CD4-positive, CD25-positive, alpha-beta regulatory T cell (primary cell): ENCODE results near the gene GNG7. TPM values are rescaled to one million over a fixed set of nuclear protein-coding genes. Genes with fewer than 3 reads are reported as not detected.

Source experiments
- ATAC-seq, 2 donors: fragments of 150-1000 bp; cut with Tn5 transposase; one replicate each; pipeline ENCODE4 v1.10.0; 2021; ENCODE audit warnings: low read depth in 2 of 2, moderate number of reproducible peaks in 2 of 2, moderate library complexity in 1 of 2
- DNase-seq, 3 donors: peaks; one replicate each; pipeline versions ENCODE4 v3.0.0 to v3.0.0-alpha.2; 2012 to 2022; ENCODE audit warnings: mixed read lengths in 1 of 3
- H3K27ac ChIP-seq: one replicate; pipeline ENCODE4 v1.7.0; 2013; ENCODE audit warnings: mild to moderate bottlenecking, low read length; ENCODE audit not compliant: insufficient read depth, poor library complexity, severe bottlenecking
- H3K27me3 ChIP-seq: one replicate; pipeline ENCODE4 v1.7.0; 2013; ENCODE audit warnings: low read length; ENCODE audit not compliant: control insufficient read depth, insufficient read depth
- H3K36me3 ChIP-seq: one replicate; pipeline ENCODE4 v1.7.0; 2013; ENCODE audit warnings: mild to moderate bottlenecking, low read length, moderate library complexity; ENCODE audit not compliant: control insufficient read depth, insufficient read depth
- H3K4me1 ChIP-seq: 2 replicates; pipeline ENCODE4 v1.7.0; 2013; ENCODE audit warnings: mild to moderate bottlenecking, low read length; ENCODE audit not compliant: insufficient read depth, control insufficient read depth, poor library complexity, severe bottlenecking
- H3K4me3 ChIP-seq: one replicate; pipeline ENCODE4 v1.7.0; 2013; ENCODE audit warnings: low read depth, mild to moderate bottlenecking, low read length, moderate library complexity
- H3K9me3 ChIP-seq, 2 experiments: 1 replicate in 1 of 2; 2 replicates in 1 of 2; pipeline ENCODE4 v1.7.0; 2013; ENCODE audit warnings: low read length in 2 of 2, mild to moderate bottlenecking in 1 of 2, moderate library complexity in 1 of 2; ENCODE audit not compliant: control insufficient read depth in 2 of 2
- H3K27ac Mint-ChIP-seq, 3 donors: one replicate each; pipeline ENCODE4 v1.8.0; 2020 to 2022; ENCODE audit warnings: mild to moderate bottlenecking in 3 of 3, mixed read lengths in 3 of 3, moderate library complexity in 2 of 3
- H3K27me3 Mint-ChIP-seq: one replicate; pipeline ENCODE4 v1.8.0; 2022; ENCODE audit warnings: mild to moderate bottlenecking, mixed read lengths
- H3K36me3 Mint-ChIP-seq: one replicate; pipeline ENCODE4 v1.8.0; 2020; ENCODE audit warnings: mixed read lengths
- H3K4me1 Mint-ChIP-seq, 4 donors: one replicate each; pipeline ENCODE4 v1.8.0; 2020 to 2022; ENCODE audit warnings: mixed read lengths in 4 of 4, mild to moderate bottlenecking in 1 of 4
- H3K4me3 Mint-ChIP-seq, 4 donors: one replicate each; pipeline ENCODE4 v1.8.0; 2020 to 2022; ENCODE audit warnings: mild to moderate bottlenecking in 4 of 4, mixed read lengths in 4 of 4, moderate library complexity in 3 of 4
- H3K9me3 Mint-ChIP-seq, 7 donors: one replicate each; pipeline ENCODE4 v1.8.0; 2020 to 2022; ENCODE audit warnings: mixed read lengths in 7 of 7, mild to moderate bottlenecking in 3 of 7, moderate library complexity in 2 of 7
- polyA plus RNA-seq, 4 donors: library from polyadenylated mRNA; unstranded; fragments of 300-500 nt; fragmentation: Illumina TruSeq; gene quantifications; one replicate each; pipeline ENCODE4 v1.2.3, GENCODE V29; 2021
- total RNA-seq: library from RNA; stranded (reverse); gene quantifications from one replicate; pipeline ENCODE4 v1.2.3, GENCODE V29; 2022

Gene GNG7
- total and polyA plus RNA-seq, 5 donors from 2014 or later = 0.65 to 1.6 (median 1.2) TPM

DNA sequence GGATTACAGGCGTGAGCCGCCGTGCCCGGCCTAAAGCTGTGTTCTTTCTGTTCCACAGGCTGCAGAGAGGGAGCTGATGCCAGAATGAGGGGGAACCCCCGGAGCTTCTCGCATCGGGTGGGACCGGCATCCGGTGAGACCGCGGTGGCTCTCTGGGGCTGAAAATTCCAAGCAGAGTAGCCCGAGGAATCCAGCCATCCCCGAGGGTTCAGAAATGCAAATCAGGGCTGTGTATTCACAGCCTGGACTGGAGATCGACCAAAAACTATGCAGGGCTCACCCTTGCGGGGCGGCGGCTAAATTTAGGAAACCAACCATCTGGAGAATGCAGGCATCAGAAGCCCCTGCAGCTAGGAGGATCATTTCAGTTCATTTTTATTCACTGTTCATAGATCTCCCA, 99.2 kb downstream of the GNG7 start:
- ATAC-seq (no peak), DNase-seq (no peak)

DNA sequence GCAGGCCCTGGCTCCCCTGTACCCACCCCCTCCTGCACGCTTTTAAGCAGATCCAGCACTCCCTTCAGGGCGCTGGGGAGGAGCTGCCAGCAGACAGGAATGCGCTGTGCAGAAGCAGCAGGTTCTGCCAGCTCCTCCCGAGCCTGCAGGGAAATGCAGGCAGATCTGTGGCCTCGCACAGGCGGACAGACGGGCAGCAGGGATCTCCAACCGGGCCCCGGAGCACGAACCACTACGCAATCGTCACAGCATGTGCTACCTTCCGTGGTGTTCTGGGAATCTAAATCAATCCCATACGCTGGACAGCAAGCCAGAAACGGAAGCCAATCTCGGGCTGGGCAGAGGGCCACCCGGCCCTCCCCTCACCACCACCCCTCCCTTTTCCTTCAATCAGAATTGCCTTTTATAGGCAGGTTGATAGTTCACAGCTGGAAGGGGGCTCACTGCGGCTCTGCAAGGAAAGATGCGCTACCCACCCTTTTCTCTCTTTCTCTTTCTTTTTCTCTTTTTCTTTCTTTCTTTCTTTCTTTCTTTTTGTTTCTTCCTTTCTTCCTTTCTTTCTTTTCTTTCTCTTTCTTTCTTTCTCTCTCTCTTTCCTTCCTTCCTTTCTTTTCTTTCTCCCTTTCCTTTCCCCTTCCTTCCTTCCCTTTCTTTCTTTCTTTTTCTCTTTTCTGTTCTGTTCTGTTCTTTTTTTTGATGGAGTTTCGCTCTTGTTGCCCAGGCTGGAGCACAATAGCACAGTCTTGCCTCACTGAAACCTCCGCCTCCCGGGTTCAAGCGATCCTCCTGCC, 99.9 kb downstream of the GNG7 start:
- Mint-ChIP-seq H3K27ac (no peak overlapping the region), H3K4me3 (no peak overlapping the region), H3K27me3 (peaks cover 10% of the 10 kb centered on the region), H3K4me1 (peaks cover under 1 to 17% (median 8%) of the 10 kb centered on the region in 4 donors), H3K36me3 (no peaks in the 10 kb centered on the region), H3K9me3 (no peaks in the 10 kb centered on the region)
- Histone ChIP-seq H3K36me3 (no peaks in the 10 kb centered on the region), H3K9me3 (no peaks in the 10 kb centered on the region), H3K4me3 (no peak overlapping the region), H3K27me3 (no peaks in the 10 kb centered on the region), H3K4me1 (peaks cover 12% of the 10 kb centered on the region), H3K27ac (no peak overlapping the region)
- ATAC-seq (no peak), DNase-seq (no peak)

More for the DNA sequence above, 99.2 kb downstream of the GNG7 start:
- H3K9me3 ChIP-seq = no peaks in the 10 kb centered on the region
- H3K4me1 ChIP-seq = peaks cover 19% of the 10 kb centered on the region
- Mint-ChIP-seq H3K36me3 (no peaks in the 10 kb centered on the region), H3K4me1 (peaks cover 4 to 25% (median 14%) of the 10 kb centered on the region in 4 donors), H3K9me3 (no peaks in the 10 kb centered on the region), H3K27me3 (peaks cover 15% of the 10 kb centered on the region), H3K4me3 (no peak overlapping the region), H3K27ac (no peak overlapping the region)
- no peak overlapping the region for H3K4me3 ChIP-seq
- no peaks in the 10 kb centered on the region for H3K36me3 ChIP-seq
- no peaks in the 10 kb centered on the region for H3K27me3 ChIP-seq
- H3K27ac ChIP-seq = no peak overlapping the region

DNA sequence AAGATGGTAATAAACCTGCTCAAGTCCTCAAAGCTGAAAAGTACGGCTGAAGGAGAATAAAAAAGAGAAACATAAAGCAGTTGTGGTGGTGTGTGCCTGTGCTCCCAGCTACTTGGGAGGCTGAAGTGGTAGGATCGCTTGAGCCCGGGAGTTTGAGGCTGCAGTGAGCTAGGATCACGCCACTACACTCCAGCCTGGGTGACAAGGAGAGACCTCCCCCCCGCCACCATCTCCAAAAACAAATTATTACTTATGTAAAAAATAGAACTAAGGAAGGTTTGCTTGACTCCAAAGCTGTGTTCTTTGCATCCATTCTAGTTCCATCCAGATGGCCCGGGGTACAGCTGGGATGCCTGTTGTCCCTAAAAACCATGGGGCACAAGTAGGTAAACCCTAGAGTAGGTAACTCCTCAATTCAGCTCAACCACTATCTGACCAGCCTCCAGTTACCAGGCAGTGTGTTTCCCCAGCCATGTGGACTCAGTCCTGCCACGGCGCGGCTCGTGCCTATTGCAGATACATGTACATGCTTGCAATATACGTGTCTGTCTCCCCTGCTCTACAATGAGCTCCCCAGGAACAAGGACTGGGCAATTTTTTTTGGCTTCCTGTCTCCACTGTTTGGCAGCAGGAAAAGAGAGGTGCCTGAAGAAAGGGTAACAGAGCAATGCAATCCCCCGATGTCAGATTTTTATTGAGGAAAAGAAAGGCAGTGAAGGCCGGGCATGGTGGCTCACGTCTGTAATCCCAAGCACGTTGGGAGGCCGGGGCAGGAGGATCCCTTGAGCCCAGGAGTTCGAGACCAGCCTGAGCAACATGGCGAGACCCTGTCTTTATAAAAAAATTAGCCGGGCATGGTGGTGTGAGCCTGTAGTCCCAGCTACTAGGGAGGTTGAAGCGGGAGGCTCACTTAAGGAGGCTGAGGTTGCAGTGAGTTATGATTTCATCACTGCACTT, 101.3 kb downstream of the GNG7 start:
- Histone ChIP-seq H3K27me3 (no peaks in the 10 kb centered on the region), H3K27ac (no peak overlapping the region), H3K4me3 (no peak overlapping the region), H3K4me1 (peaks cover 9% of the 10 kb centered on the region), H3K9me3 (no peaks in the 10 kb centered on the region), H3K36me3 (no peaks in the 10 kb centered on the region)
- Mint-ChIP-seq H3K9me3 (no peaks in the 10 kb centered on the region), H3K36me3 (no peaks in the 10 kb centered on the region), H3K27ac (peak overlapping the region in 1 of 3 donors; percentile 78), H3K27me3 (peaks cover 4% of the 10 kb centered on the region), H3K4me1 (peaks cover 0 to 15% (median 8%) of the 10 kb centered on the region in 4 donors), H3K4me3 (peak overlapping the region in 3 of 4 donors; percentile 24 to 54 (median 28))
- DNase-seq = no peak
- ATAC-seq = no peak

DNA sequence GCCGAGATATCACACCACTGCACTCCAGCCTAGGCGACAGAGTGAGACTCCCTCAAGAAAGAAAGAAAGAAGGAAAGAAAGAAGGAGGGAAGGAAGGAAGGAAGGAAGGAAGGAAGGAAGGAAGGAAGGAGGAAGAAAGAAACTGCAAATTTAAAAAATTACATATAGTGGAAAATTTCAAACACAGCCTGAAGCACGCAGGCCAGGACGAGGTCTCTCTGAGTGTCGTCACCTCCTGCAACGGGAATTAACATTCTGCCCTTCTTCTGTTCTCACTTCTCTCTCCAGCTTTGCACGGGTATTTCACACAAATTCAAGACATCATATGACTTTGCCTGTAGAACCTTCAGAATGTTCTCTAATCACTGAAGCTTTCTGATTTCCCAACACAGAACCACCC, 108.2 kb downstream of the GNG7 start:
- Mint-ChIP-seq H3K27me3 (peaks cover 16% of the 10 kb centered on the region), H3K27ac (no peak overlapping the region), H3K9me3 (peaks cover 0 to 3% (median 0%) of the 10 kb centered on the region in 7 donors), H3K36me3 (no peaks in the 10 kb centered on the region), H3K4me3 (no peak overlapping the region), H3K4me1 (peaks cover 0 to 10% (median 5%) of the 10 kb centered on the region in 4 donors)
- no peaks in the 10 kb centered on the region for H3K9me3 ChIP-seq
- peaks cover 5% of the 10 kb centered on the region for H3K27me3 ChIP-seq
- ATAC-seq (no peak), DNase-seq (no peak)
- peaks cover 8% of the 10 kb centered on the region for H3K4me1 ChIP-seq
- H3K27ac ChIP-seq = no peak overlapping the region
- H3K4me3 ChIP-seq = no peak overlapping the region
- no peaks in the 10 kb centered on the region for H3K36me3 ChIP-seq

DNA sequence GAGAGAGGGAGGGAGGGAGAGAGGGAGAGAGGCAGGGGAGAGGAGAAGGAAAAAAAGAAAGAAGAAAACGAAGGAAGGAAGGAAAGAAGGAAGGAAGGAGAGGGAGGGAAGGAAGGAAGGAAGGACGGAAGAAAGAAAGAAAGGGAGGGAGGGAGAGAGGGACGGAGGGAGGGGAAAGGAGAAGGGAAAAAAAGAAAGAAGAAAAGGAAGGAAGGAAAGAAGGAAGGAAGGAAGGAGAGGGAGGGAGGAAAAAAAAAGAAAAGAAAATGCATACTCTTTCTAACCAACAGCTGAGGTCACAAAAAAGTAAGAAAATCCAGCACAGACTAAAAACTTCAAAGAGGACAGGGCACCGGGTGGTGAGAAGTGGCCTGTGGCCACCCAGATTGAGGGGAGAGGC, 109.7 kb downstream of the GNG7 start:
- H3K27me3 Mint-ChIP-seq = peaks cover 12% of the 10 kb centered on the region
- peaks cover 0 to 3% (median 0%) of the 10 kb centered on the region in 4 donors for H3K4me1 Mint-ChIP-seq
- H3K4me1 ChIP-seq = no peaks in the 10 kb centered on the region
- no peak overlapping the region for H3K4me3 ChIP-seq
- H3K9me3 Mint-ChIP-seq = peaks cover 0 to 3% (median 0%) of the 10 kb centered on the region in 7 donors
- H3K36me3 Mint-ChIP-seq = no peaks in the 10 kb centered on the region
- H3K36me3 ChIP-seq = no peaks in the 10 kb centered on the region
- no peak overlapping the region for H3K27ac Mint-ChIP-seq
- no peaks in the 10 kb centered on the region for H3K9me3 ChIP-seq
- no peak for DNase-seq
- peaks cover 5% of the 10 kb centered on the region for H3K27me3 ChIP-seq
- H3K27ac ChIP-seq = no peak overlapping the region
- H3K4me3 Mint-ChIP-seq = no peak overlapping the region
- no peak for ATAC-seq

DNA sequence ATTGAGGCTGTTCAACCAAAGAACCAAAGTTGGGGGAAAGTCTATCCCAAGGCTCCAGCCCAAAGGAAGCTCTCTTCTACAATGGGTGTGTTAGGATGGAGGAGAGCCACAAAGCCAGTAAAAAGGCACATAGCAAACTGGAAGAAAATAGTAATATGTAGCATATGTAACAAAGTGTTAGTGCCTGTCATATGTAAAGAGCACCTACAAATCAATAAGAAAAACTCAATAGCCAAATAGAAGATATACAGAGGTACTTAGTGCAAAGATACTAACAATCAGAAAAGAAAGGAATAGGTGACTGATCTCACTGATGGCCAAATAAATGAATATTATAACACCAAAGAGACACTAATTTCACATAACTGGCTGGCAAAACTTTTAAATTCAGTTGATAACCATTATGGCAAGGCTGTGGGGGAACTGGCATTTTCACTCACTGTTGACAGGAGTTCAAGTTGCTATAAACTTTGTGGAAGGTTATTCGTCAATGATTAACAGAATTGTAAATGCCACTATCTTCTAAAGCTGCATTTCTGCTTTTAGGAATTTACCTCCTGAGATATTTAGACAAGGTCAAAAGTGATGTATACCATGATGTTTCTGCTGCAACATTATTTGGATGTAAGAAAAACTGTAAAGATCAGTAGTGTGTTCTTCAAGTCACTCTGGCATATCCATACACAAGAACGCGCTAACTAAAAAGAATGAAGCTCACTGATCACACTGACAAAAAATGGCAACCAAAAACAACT, 110.8 kb downstream of the GNG7 start:
- Mint-ChIP-seq H3K4me3 (no peak overlapping the region), H3K4me1 (peaks cover 0 to 3% (median 0%) of the 10 kb centered on the region in 4 donors), H3K27ac (no peak overlapping the region), H3K36me3 (no peaks in the 10 kb centered on the region), H3K9me3 (peaks cover 0 to 3% (median 0%) of the 10 kb centered on the region in 7 donors), H3K27me3 (peaks cover 12% of the 10 kb centered on the region)
- H3K27ac ChIP-seq = no peak overlapping the region
- H3K4me1 ChIP-seq = no peaks in the 10 kb centered on the region
- no peaks in the 10 kb centered on the region for H3K36me3 ChIP-seq
- DNase-seq (no peak), ATAC-seq (no peak)
- H3K4me3 ChIP-seq = no peak overlapping the region
- H3K9me3 ChIP-seq = no peaks in the 10 kb centered on the region
- peaks cover 5% of the 10 kb centered on the region for H3K27me3 ChIP-seq

DNA sequence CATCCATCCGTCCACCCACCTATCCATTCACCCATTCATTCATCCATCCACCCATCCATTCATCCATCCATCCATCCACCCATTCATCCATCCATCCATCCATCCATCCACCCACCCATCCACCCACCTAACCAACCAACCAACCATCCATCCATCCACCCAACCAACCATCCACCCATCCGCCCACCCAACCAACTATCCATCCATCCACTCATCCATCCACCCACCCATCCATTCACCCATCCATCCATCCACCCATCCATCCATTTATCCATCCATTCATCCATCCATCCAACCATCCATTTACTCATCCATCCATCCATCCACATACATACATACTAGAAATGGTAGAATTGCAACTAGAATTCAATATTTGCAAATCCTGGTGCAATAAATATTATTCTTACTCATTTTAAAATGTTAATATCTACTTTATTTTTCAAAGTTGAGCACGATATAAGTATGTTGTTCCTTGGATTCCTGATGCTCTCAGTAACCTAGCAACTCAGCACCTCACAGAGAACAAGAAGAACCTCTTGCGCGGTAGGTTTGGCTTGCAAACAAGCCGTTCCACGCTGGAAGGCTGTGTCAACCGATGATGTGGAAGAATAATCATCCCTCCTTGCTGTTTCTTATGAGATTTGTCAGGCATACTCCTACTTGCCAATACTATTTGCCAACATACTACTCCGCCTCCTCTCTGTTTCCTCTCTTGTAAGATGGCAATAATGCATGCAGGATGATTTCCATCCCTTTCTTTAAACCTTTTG, 111.7 kb downstream of the GNG7 start:
- no peaks in the 10 kb centered on the region for H3K9me3 ChIP-seq
- H3K4me1 ChIP-seq = no peaks in the 10 kb centered on the region
- peaks cover 12% of the 10 kb centered on the region for H3K27me3 Mint-ChIP-seq
- H3K27me3 ChIP-seq = peaks cover 5% of the 10 kb centered on the region
- no peaks in the 10 kb centered on the region for H3K36me3 Mint-ChIP-seq
- H3K4me3 ChIP-seq = no peak overlapping the region
- no peak overlapping the region for H3K27ac Mint-ChIP-seq
- H3K4me1 Mint-ChIP-seq = peaks cover 0 to 3% (median 0%) of the 10 kb centered on the region in 4 donors
- DNase-seq (no peak), ATAC-seq (no peak)
- no peaks in the 10 kb centered on the region for H3K36me3 ChIP-seq
- H3K9me3 Mint-ChIP-seq = peaks cover 0 to 3% (median 0%) of the 10 kb centered on the region in 7 donors
- H3K27ac ChIP-seq = no peak overlapping the region
- H3K4me3 Mint-ChIP-seq = no peak overlapping the region
